Ectodermal cell (in vitro differentiated cells): ENCODE data around the gene DGCR8.

Experiments
- H3K27ac ChIP-seq: 2 replicates; pipeline ENCODE4 v1.7.0; 2013; ENCODE audit warnings: mild to moderate bottlenecking, low read depth, low read length; ENCODE audit not compliant: insufficient read depth, poor library complexity, severe bottlenecking
- H3K27me3 ChIP-seq: 2 replicates; pipeline ENCODE4 v1.7.0; 2013; ENCODE audit warnings: mild to moderate bottlenecking, low read length; ENCODE audit not compliant: insufficient read depth, control insufficient read depth, poor library complexity, severe bottlenecking
- H3K36me3 ChIP-seq: one replicate; pipeline ENCODE4 v1.7.0; 2013; ENCODE audit warnings: low read length; ENCODE audit not compliant: control insufficient read depth, insufficient read depth
- H3K4me1 ChIP-seq: one replicate; pipeline ENCODE4 v1.7.0; 2013; ENCODE audit warnings: low read length; ENCODE audit not compliant: control insufficient read depth, insufficient read depth
- H3K4me3 ChIP-seq: 2 replicates; pipeline ENCODE4 v1.7.0; 2013; ENCODE audit warnings: low read depth, low read length, control low read depth; ENCODE audit not compliant: insufficient read depth
- H3K9me3 ChIP-seq: 2 replicates; pipeline ENCODE4 v1.7.0; 2013; ENCODE audit warnings: mild to moderate bottlenecking, low read length, moderate library complexity; ENCODE audit not compliant: control insufficient read depth
- WGBS, 2 experiments: methylation state at CpG; one replicate each; pipeline ENCODE4 v1.1.7; 2013; ENCODE audit warnings: missing lambda C conversion rate in 2 of 2; 5-methylcytosine and 5-hydroxymethylcytosine counted together

DGCR8 gene

GRCh38 chr22:20053407-20054033, 26.5 kb upstream of the DGCR8 start:
- no peak overlapping the region for H3K27ac ChIP-seq
- no peaks in the 10 kb centered on the region for H3K27me3 ChIP-seq
- no peaks in the 10 kb centered on the region for H3K9me3 ChIP-seq
- no peak overlapping the region for H3K4me3 ChIP-seq
- H3K4me1 ChIP-seq: no peaks in the 10 kb centered on the region
- no peaks in the 10 kb centered on the region for H3K36me3 ChIP-seq
- WGBS, 2 experiments: 93% methylated on average over 14 of the region's 14 CpGs

DNA sequence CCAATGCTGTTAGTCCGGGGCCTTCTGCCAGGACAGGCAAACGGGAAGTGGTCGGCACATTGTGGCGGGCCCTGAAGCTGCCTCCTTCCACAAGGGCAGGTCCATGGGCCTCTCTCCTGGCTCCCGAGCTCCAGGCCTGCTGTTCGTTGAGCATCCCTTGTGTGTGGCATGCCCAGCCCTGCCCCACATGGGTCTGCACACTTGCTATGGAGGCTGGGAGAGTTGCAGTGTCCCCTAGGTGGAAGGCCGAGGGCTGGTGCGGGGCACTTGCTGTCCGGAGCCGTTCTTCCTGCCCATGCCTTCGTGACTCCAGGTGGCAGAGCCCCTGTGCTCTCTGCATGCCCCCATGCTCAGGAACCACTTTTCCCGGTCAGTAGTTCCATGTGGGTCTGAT, 26.0 kb upstream of the DGCR8 start:
- H3K36me3 ChIP-seq: no peaks in the 10 kb centered on the region
- H3K9me3 ChIP-seq: no peaks in the 10 kb centered on the region
- no peak overlapping the region for H3K4me3 ChIP-seq
- H3K4me1 ChIP-seq: no peaks in the 10 kb centered on the region
- no peaks in the 10 kb centered on the region for H3K27me3 ChIP-seq
- WGBS, 2 experiments: 95 to 96% methylated on average over 12 of the region's 12 CpGs
- H3K27ac ChIP-seq: no peak overlapping the region

- Histone ChIP-seq H3K9me3 (no peaks in the 10 kb centered on the region), H3K4me1 (no peaks in the 10 kb centered on the region), H3K36me3 (no peaks in the 10 kb centered on the region), H3K4me3 (no peak overlapping the region), H3K27me3 (no peaks in the 10 kb centered on the region), H3K27ac (no peak overlapping the region)
- 93 to 96% methylated on average over 6 of the region's 6 CpGs for whole genome bisulfite sequencing, 2 experiments
Measured at GRCh38 chr22:20054485-20054884, 25.6 kb upstream of the DGCR8 start.

DNA sequence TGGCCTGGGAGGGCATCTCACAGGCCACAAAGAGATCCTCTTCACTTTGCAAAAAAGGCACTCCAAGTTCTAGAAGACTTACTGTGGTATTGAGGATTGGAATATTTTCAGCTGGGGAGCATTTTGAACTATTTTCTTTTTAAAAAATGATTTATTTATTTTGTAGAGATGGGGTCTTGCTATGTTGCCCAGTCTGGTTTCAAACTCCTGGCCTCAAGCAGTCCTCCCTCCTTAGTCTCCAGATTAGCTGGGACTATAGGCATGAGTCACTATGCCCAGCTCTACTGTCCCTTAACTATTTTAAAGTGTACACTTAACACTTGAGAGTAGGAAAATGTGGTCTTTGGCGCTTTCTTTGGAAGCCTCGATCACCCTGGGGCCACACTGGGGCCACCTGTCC, 24.9 kb upstream of the DGCR8 start:
- Histone ChIP-seq H3K4me3 (no peak overlapping the region), H3K27ac (no peak overlapping the region), H3K4me1 (no peaks in the 10 kb centered on the region), H3K36me3 (no peaks in the 10 kb centered on the region), H3K9me3 (no peaks in the 10 kb centered on the region), H3K27me3 (no peaks in the 10 kb centered on the region)
- WGBS, 2 experiments: 95 to 100% methylated on average over 2 of the region's 2 CpGs

DNA sequence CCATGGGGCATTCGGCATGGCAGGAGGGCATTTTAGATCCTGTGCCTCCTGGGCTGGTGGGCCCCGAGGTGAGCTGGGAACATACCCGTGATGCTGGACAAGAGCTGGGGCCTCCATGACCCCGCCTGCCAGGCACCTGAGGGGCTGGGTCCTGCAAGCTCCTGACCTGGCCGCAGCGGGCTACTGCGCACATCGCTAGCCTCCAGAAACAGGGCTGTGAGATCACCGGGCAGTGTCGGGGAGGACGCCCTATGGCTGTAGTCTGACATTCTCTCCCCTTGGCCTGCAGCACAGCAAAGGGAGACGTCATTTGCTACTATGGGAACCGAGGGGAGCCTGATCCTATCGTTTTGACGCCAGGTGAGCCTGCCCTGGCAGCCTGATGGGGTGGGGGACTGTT, 24.4 kb upstream of the DGCR8 start:
- Histone ChIP-seq H3K9me3 (no peaks in the 10 kb centered on the region), H3K36me3 (no peaks in the 10 kb centered on the region), H3K27ac (no peak overlapping the region), H3K27me3 (no peaks in the 10 kb centered on the region), H3K4me3 (no peak overlapping the region), H3K4me1 (no peaks in the 10 kb centered on the region)
- WGBS, 2 experiments: 94% methylated on average over 15 of the region's 15 CpGs

GRCh38 chr22:20056161-20056560, 23.9 kb upstream of the DGCR8 start:
- Histone ChIP-seq H3K4me3 (no peak overlapping the region), H3K27ac (no peak overlapping the region), H3K27me3 (no peaks in the 10 kb centered on the region), H3K4me1 (no peaks in the 10 kb centered on the region), H3K9me3 (no peaks in the 10 kb centered on the region), H3K36me3 (no peaks in the 10 kb centered on the region)
- 92 to 94% methylated on average over 10 of the region's 10 CpGs for WGBS, 2 experiments

DNA sequence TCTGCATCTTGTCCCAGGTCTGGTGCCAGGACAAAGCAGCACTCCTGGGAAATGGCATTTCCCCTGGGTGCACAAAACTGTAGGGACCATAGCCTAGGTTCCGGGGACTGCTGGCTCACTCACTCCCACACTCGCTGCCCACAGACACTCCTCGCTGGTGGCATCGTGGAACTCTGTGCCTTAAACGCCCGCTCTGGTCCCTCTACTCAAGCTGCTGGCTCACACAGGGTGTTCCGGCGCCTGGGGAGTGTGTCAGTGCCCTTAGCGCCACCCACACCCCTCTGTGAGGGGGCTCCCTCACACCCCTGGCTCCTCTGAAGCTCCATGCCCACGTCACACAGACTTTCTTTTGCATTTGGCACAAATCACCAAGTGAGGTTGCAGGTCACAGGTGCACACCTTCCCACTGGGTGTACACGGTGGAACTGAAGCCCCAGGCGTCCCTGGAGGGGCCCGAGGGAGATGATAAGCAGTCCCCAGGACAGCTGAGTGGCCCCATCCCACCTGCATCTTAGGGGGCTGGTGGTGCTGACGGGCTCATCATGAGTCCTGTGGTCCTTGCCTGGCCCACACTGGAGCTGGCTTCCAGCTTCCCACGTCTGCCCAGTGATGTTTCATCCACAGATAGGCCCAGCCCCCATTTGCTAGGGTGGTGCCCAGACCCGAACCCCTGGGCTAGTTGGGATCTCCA, 23.2 kb upstream of the DGCR8 start:
- no peaks in the 10 kb centered on the region for H3K4me1 ChIP-seq
- no peak overlapping the region for H3K27ac ChIP-seq
- H3K4me3 ChIP-seq: no peak overlapping the region
- H3K9me3 ChIP-seq: no peaks in the 10 kb centered on the region
- no peaks in the 10 kb centered on the region for H3K27me3 ChIP-seq
- no peaks in the 10 kb centered on the region for H3K36me3 ChIP-seq
- 92 to 93% methylated on average over 16 of the region's 16 CpGs for WGBS, 2 experiments

DNA sequence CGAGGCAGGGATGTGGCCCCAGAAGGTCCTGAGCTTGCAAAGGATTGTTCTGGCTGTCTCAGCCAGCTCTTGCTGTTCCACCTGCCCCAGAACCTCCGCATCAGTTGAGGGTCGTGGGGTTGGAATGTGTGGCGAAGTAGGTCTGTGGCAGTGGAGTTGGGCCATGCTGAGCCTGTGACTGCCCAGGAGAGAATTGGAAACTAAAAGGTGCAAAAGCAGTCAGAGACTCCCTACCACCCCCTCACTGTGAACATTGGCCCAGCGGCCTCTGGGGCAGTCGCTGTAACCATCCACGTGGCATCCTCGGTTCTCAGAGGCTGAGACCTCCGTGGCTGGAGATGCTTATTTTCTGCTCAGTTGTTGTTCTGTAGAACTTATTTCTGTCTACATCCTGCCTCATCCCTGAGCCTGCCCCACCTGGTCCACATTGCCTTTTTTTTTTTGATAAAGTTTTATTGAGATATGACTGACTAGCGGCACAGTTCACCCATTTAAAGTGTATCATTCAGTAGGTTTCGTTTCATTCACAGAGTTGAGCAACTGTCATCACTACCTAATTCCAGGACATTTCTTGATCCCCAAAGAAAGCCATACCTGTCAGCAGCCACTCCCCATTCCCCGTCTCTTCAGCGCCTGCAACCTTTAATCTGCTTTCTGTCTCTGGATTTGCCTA, 22.3 kb upstream of the DGCR8 start:
- 93 to 94% methylated on average over 13 of the region's 13 CpGs for WGBS, 2 experiments
- Histone ChIP-seq H3K27ac (no peak overlapping the region), H3K9me3 (no peaks in the 10 kb centered on the region), H3K4me3 (no peak overlapping the region), H3K36me3 (no peaks in the 10 kb centered on the region), H3K4me1 (no peaks in the 10 kb centered on the region), H3K27me3 (no peaks in the 10 kb centered on the region)

- Histone ChIP-seq H3K27ac (no peak overlapping the region), H3K4me1 (no peaks in the 10 kb centered on the region), H3K27me3 (no peaks in the 10 kb centered on the region), H3K36me3 (no peaks in the 10 kb centered on the region), H3K4me3 (no peak overlapping the region), H3K9me3 (no peaks in the 10 kb centered on the region)
- WGBS, 2 experiments: 94 to 98% methylated on average over 10 of the region's 10 CpGs
Measured at GRCh38 chr22:20058989-20059770, 20.9 kb upstream of the DGCR8 start.
